Measurements from ENCODE around the gene TP53BP2. TPM values are rescaled to one million over a fixed set of nuclear protein-coding genes. Genes with fewer than 3 reads are reported as not detected.

TP53BP2 gene
- total RNA-seq, 1 donor from 2014 or later, result 31.9 TPM

GRCh38 chr1:223859058-223859457, 13.3 kb upstream of the TP53BP2 start:
- Histone ChIP-seq H3K9me3 (no peaks in the 10 kb centered on the region), H3K27me3 (no peaks in the 10 kb centered on the region), H3K4me3 (no peak overlapping the region), H3K4me1 (no peaks in the 10 kb centered on the region), H3K36me3 (no peaks in the 10 kb centered on the region), H3K27ac (no peak overlapping the region)
- TF ChIP-seq POLR2AphosphoS5 (IDR thresholded peaks at IDR 0.05; ENCODE audit: insufficient read depth in 1 of 2, low read depth in 1 of 2) (no peak), POLR2A (IDR thresholded peaks at IDR 0.05) (no peak), CTCF (IDR thresholded peaks at IDR 0.05) (no peak)
- no peak for DNase-seq (ENCODE audit: extremely low spot score in 2 of 2)
- intact Hi-C loops (cut with DNase I), result no loop called here

- no peak for DNase-seq (ENCODE audit: extremely low spot score in 2 of 2)
- no peak overlapping the region for H3K4me3 ChIP-seq
- no peaks in the 10 kb centered on the region for H3K9me3 ChIP-seq
- intact Hi-C loops (cut with DNase I), result no loop called here
- H3K27ac ChIP-seq, result no peak overlapping the region
- no peak for TF ChIP-seq CTCF (IDR thresholded peaks at IDR 0.05)
- TF ChIP-seq POLR2AphosphoS5 (IDR thresholded peaks at IDR 0.05; ENCODE audit: insufficient read depth in 1 of 2, low read depth in 1 of 2), result no peak
- TF ChIP-seq POLR2A (IDR thresholded peaks at IDR 0.05), result no peak
- H3K27me3 ChIP-seq, result no peaks in the 10 kb centered on the region
- H3K36me3 ChIP-seq, result no peaks in the 10 kb centered on the region
- H3K4me1 ChIP-seq, result no peaks in the 10 kb centered on the region
Observed at GRCh38 chr1:223856386-223856785, 10.6 kb upstream of the TP53BP2 start.

- Histone ChIP-seq H3K9me3 (no peaks in the 10 kb centered on the region), H3K27ac (no peak overlapping the region), H3K4me1 (no peaks in the 10 kb centered on the region), H3K4me3 (no peak overlapping the region), H3K27me3 (no peaks in the 10 kb centered on the region), H3K36me3 (no peaks in the 10 kb centered on the region)
- intact Hi-C loops (cut with DNase I), result no loop called here
- DNase-seq (ENCODE audit: extremely low spot score in 2 of 2), result no peak
- no peak for TF ChIP-seq CTCF (IDR thresholded peaks at IDR 0.05)
- TF ChIP-seq POLR2A (IDR thresholded peaks at IDR 0.05), result no peak
- TF ChIP-seq POLR2AphosphoS5 (IDR thresholded peaks at IDR 0.05; ENCODE audit: insufficient read depth in 1 of 2, low read depth in 1 of 2), result no peak
Observed at GRCh38 chr1:223853748-223854147, 8.0 kb upstream of the TP53BP2 start.

- intact Hi-C loops (cut with DNase I), result no loop called here
- no peak for DNase-seq (ENCODE audit: extremely low spot score in 2 of 2)
- Histone ChIP-seq H3K27me3 (no peaks in the 10 kb centered on the region), H3K4me3 (no peak overlapping the region), H3K9me3 (no peaks in the 10 kb centered on the region), H3K4me1 (no peaks in the 10 kb centered on the region), H3K27ac (no peak overlapping the region), H3K36me3 (no peaks in the 10 kb centered on the region)
- no peak for TF ChIP-seq POLR2A (IDR thresholded peaks at IDR 0.05)
- TF ChIP-seq CTCF (IDR thresholded peaks at IDR 0.05), result no peak
- TF ChIP-seq POLR2AphosphoS5 (IDR thresholded peaks at IDR 0.05; ENCODE audit: insufficient read depth in 1 of 2, low read depth in 1 of 2), result no peak
Observed at GRCh38 chr1:223853275-223853674, 7.5 kb upstream of the TP53BP2 start.

GRCh38 chr1:223852337-223852736, 6.6 kb upstream of the TP53BP2 start:
- Histone ChIP-seq H3K9me3 (no peaks in the 10 kb centered on the region), H3K4me1 (no peaks in the 10 kb centered on the region), H3K36me3 (no peaks in the 10 kb centered on the region), H3K4me3 (no peak overlapping the region), H3K27ac (no peak overlapping the region), H3K27me3 (no peaks in the 10 kb centered on the region)
- TF ChIP-seq CTCF (IDR thresholded peaks at IDR 0.05), result no peak
- no peak for DNase-seq (ENCODE audit: extremely low spot score in 2 of 2)
- intact Hi-C loops (cut with DNase I), result no loop called here
